Skin of body (tissue), 2 donors: Measurements from ENCODE around the gene CREB3L2. TPM values are rescaled to one million over a fixed set of nuclear protein-coding genes. Genes with fewer than 3 reads are reported as not detected.

Experiments
- DNase-seq: peaks from one replicate; lab custom pipeline; 2025; lab: John Stamatoyannopoulos, UW
- total RNA-seq: library from RNA; depleted of rRNA; stranded (reverse); fragments of >200 nt; gene quantifications from one replicate; pipeline ENCODE4 v1.2.3, GENCODE V29; 2014

Gene CREB3L2
- total RNA-seq, 1 donor from 2014 or later = 34.5 TPM

- peak; percentile 42 for DNase-seq
Observed at GRCh38 chr7:137903382-137904169, 98.3 kb downstream of the CREB3L2 start.

- no peak for DNase-seq
Observed at GRCh38 chr7:137900137-137900536, 101.7 kb downstream of the CREB3L2 start.

GRCh38 chr7:137898839-137899721 lies 102.8 kb downstream of the CREB3L2 start:
- peak; percentile 42 for DNase-seq

- DNase-seq = no peak
Observed at GRCh38 chr7:137895301-137896221, 106.3 kb downstream of the CREB3L2 start.

- DNase-seq = no peak
Observed at GRCh38 chr7:137893143-137893742, 108.6 kb downstream of the CREB3L2 start.

- no peak for DNase-seq
Observed at GRCh38 chr7:137891016-137891655, 110.8 kb downstream of the CREB3L2 start.

- DNase-seq = peak; percentile 32
Observed at GRCh38 chr7:137890449-137890921, 111.4 kb downstream of the CREB3L2 start.

- no peak for DNase-seq
Observed at GRCh38 chr7:137888241-137888640, 113.6 kb downstream of the CREB3L2 start.

- DNase-seq = peak; percentile 84
Observed at GRCh38 chr7:137886746-137887145, 115.1 kb downstream of the CREB3L2 start.

- no peak for DNase-seq
Observed at GRCh38 chr7:137886281-137886680, 115.6 kb downstream of the CREB3L2 start.

GRCh38 chr7:137885678-137886077 lies 116.2 kb downstream of the CREB3L2 start:
- no peak for DNase-seq

GRCh38 chr7:137882806-137883205 lies 119.1 kb downstream of the CREB3L2 start:
- DNase-seq = no peak

- DNase-seq = no peak
Observed at GRCh38 chr7:137882261-137882668, 119.6 kb downstream of the CREB3L2 start.

GRCh38 chr7:137881607-137882260 lies 120.2 kb downstream of the CREB3L2 start:
- DNase-seq = no peak

- no peak for DNase-seq
Observed at GRCh38 chr7:137880432-137880831, 121.5 kb downstream of the CREB3L2 start.

GRCh38 chr7:137879357-137880158 lies 122.3 kb downstream of the CREB3L2 start:
- DNase-seq = peak; percentile 22

GRCh38 chr7:137878333-137878961 lies 123.4 kb downstream of the CREB3L2 start:
- DNase-seq = peak; percentile 96

- DNase-seq = no peak
Observed at GRCh38 chr7:137877027-137877675, 124.7 kb downstream of the CREB3L2 start.
